Tibial nerve (tissue), 4 donors: ENCODE data around the gene CEP85L. TPM values are rescaled to one million over a fixed set of nuclear protein-coding genes. Genes with fewer than 3 reads are reported as not detected.

ENCODE experiments used
- DNase-seq, 2 donors: peaks; one replicate each; pipeline ENCODE4 v3.0.0-alpha.2; 2019; ENCODE audit warnings: low spot score in 2 of 2
- H3K27ac ChIP-seq, 4 donors: fragments of 200-600 bp; sonication (generic) in 3 of 4; one replicate each; pipeline ENCODE4 v1.5.1; 2017 to 2019; ENCODE audit warnings: mild to moderate bottlenecking in 1 of 4
- H3K27me3 ChIP-seq, 2 donors: fragments of 200-600 bp; sonication (generic) in 1 of 2; one replicate each; pipeline versions ENCODE4 v1.5.1 to v1.6.0; 2017 to 2019
- H3K36me3 ChIP-seq, 3 donors: fragments of 200-600 bp; sonication (generic); one replicate each; pipeline ENCODE4 v1.5.1; 2018 to 2019
- H3K4me1 ChIP-seq, 4 donors: fragments of 200-600 bp; sonication (generic) in 3 of 4; one replicate each; pipeline ENCODE4 v1.5.1; 2017 to 2019
- H3K4me3 ChIP-seq, 4 donors: fragments of 200-600 bp; sonication (generic) in 3 of 4; one replicate each; pipeline ENCODE4 v1.5.1; 2017 to 2019; ENCODE audit warnings: mild to moderate bottlenecking in 1 of 4, moderate library complexity in 1 of 4
- H3K9me3 ChIP-seq, 4 donors: fragments of 200-600 bp; sonication (generic) in 3 of 4; one replicate each; pipeline ENCODE4 v1.5.1; 2017 to 2019
- EP300 ChIP-seq, 2 donors: sonication (generic); formaldehyde crosslinking; IDR thresholded peaks; one replicate each; pipeline ENCODE4 v1.6.1; 2017; ENCODE audit warnings: antibody characterized with exemption in 2 of 2, mild to moderate bottlenecking in 1 of 2
- POLR2A ChIP-seq, 2 donors: fragments of 450-650 bp; IDR thresholded peaks; one replicate each; pipeline ENCODE4 v1.6.1; 2017; ENCODE audit warnings: antibody characterized with exemption in 2 of 2, mild to moderate bottlenecking in 2 of 2, moderate library complexity in 2 of 2
- WGBS, 2 donors: methylation state at CpG; one replicate each; pipeline ENCODE4 v1.1.5; 2018; 5-methylcytosine and 5-hydroxymethylcytosine counted together
- total RNA-seq, 4 donors: library from RNA; depleted of rRNA; stranded (reverse); fragments of >200 nt; gene quantifications; one replicate each; pipeline ENCODE4 v1.1.0, GENCODE V29; 2016
- TF ChIP-seq, protein P1 (sequence below), 5 experiments: fragments of 200-600 bp in 3 of 5; fragments of 450-650 bp in 2 of 5; sonication (generic) in 3 of 5; IDR thresholded peaks; one replicate each; pipeline ENCODE4 v1.5.1; 2016 to 2019; ENCODE audit warnings: antibody characterized with exemption in 5 of 5, mild to moderate bottlenecking in 3 of 5, moderate library complexity in 2 of 5

CEP85L gene
- total RNA-seq, 4 donors from 2014 or later, result 26.7 to 47.4 (median 37.8) TPM

DNA sequence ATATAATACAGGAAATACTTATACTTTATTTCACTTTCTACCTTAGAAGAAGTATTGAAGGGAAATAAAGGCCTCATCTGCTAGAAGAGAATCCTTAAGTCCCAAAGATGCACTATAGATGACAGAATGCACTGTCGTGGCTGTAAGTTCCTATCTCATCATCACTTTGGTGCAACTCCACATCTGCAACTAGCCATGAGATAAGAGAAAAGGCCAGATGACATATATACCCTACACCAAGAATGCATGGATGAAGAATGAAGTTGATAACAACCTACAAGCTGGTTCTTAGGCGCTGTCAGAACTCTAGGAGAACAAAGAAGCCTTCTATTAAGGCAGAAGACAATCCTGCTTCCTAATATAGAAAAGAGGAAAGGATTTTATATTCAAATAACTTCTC, 114.9 kb downstream of the CEP85L start:
- Histone ChIP-seq H3K27ac (no peak overlapping the region), H3K4me3 (no peak overlapping the region), H3K9me3 (no peaks in the 10 kb centered on the region), H3K27me3 (no peaks in the 10 kb centered on the region), H3K36me3 (peaks cover 0 to 8% (median 0%) of the 10 kb centered on the region in 3 donors), H3K4me1 (peaks cover 0 to 19% (median 7%) of the 10 kb centered on the region in 4 donors)
- WGBS, 2 donors, result 63 to 73% methylated on average over 2 of the region's 2 CpGs
- no peak for DNase-seq
- TF ChIP-seq POLR2A (IDR thresholded peaks at IDR 0.05), result no peak
- no peak for TF ChIP-seq EP300 (IDR thresholded peaks at IDR 0.05)
- TF ChIP-seq, protein P1, sequence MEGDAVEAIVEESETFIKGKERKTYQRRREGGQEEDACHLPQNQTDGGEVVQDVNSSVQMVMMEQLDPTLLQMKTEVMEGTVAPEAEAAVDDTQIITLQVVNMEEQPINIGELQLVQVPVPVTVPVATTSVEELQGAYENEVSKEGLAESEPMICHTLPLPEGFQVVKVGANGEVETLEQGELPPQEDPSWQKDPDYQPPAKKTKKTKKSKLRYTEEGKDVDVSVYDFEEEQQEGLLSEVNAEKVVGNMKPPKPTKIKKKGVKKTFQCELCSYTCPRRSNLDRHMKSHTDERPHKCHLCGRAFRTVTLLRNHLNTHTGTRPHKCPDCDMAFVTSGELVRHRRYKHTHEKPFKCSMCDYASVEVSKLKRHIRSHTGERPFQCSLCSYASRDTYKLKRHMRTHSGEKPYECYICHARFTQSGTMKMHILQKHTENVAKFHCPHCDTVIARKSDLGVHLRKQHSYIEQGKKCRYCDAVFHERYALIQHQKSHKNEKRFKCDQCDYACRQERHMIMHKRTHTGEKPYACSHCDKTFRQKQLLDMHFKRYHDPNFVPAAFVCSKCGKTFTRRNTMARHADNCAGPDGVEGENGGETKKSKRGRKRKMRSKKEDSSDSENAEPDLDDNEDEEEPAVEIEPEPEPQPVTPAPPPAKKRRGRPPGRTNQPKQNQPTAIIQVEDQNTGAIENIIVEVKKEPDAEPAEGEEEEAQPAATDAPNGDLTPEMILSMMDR (IDR thresholded peaks at IDR 0.05), result no peak

DNA sequence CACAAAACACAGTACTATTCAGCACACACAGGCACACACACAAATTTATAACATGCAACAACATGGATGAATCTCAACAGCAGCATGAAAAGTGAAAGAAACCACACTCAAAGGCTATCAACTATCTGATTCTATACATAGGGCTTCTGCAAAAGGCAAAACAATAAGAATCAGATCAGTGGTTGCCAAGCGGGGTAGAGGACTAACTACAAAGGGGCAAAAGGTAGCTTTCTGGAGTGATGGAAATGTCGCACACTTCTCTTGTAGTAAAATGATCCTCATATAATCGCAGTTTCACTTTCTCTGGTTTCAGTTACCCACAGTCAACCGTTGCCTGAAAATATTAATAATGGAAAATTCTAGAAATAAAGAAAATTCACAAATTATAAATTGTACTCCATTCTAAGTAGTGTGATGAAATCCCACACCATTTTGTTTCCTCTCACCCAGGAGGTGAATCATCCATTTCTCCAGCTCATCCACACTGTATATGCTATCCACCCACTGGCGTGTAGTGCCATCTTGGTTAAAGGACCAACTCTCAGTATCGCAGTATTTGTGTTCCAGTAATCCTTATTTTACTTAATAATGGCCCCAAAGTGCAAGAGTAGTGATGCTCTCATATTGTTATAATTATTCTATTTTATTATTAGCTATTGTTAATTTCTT, 116.1 kb downstream of the CEP85L start:
- 91 to 95% methylated on average over 6 of the region's 6 CpGs for WGBS, 2 donors
- H3K36me3 ChIP-seq, result peaks cover 0 to 8% (median 0%) of the 10 kb centered on the region in 3 donors
- peaks cover 0 to 19% (median 7%) of the 10 kb centered on the region in 4 donors for H3K4me1 ChIP-seq
- no peak overlapping the region for H3K27ac ChIP-seq
- DNase-seq, result no peak
- peaks cover 0 to 6% (median 3%) of the 10 kb centered on the region in 4 donors for H3K9me3 ChIP-seq
- no peak overlapping the region for H3K4me3 ChIP-seq
- TF ChIP-seq EP300 (IDR thresholded peaks at IDR 0.05), result no peak
- TF ChIP-seq POLR2A (IDR thresholded peaks at IDR 0.05), result no peak
- TF ChIP-seq, protein P1 (IDR thresholded peaks at IDR 0.05), result no peak
- no peaks in the 10 kb centered on the region for H3K27me3 ChIP-seq

DNA sequence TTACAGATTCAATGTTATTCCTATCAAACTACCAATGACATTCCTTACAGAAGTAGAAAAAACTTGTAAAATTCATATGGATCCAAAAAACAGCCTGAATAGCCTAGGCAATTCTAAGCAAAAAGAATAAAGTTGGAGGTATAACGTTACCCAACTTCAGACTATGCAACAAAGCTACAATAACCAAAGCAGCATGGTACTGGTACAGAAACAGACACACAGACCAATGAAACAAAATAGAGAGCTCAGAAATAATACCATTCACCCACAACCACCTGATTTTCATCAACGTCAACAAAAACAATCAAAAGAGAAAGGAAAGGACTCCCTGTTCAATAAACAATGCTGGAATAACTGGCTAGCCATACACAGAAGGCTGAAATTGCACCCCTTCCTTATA, 120.4 kb downstream of the CEP85L start:
- no peak overlapping the region for H3K4me3 ChIP-seq
- 95 to 97% methylated on average over 2 of the region's 2 CpGs for WGBS, 2 donors

GRCh38 chr6:118529756-118530155, 121.6 kb downstream of the CEP85L start:
- Histone ChIP-seq H3K27me3 (no peaks in the 10 kb centered on the region), H3K4me1 (peaks cover 0 to 28% (median 0%) of the 10 kb centered on the region in 4 donors), H3K27ac (no peak overlapping the region), H3K4me3 (no peak overlapping the region), H3K9me3 (peaks cover 0 to 6% (median 3%) of the 10 kb centered on the region in 4 donors), H3K36me3 (peaks cover 0 to 5% (median 0%) of the 10 kb centered on the region in 3 donors)
- 94 to 95% methylated on average over 2 of the region's 2 CpGs for WGBS, 2 donors
- DNase-seq, result no peak
- TF ChIP-seq, protein P1 (IDR thresholded peaks at IDR 0.05), result no peak
- TF ChIP-seq POLR2A (IDR thresholded peaks at IDR 0.05) (no peak), EP300 (IDR thresholded peaks at IDR 0.05) (no peak)

More for the DNA sequence above, 120.4 kb downstream of the CEP85L start:
- Histone ChIP-seq H3K36me3 (peaks cover 0 to 8% (median 0%) of the 10 kb centered on the region in 3 donors), H3K27ac (no peak overlapping the region), H3K9me3 (peaks cover 0 to 6% (median 3%) of the 10 kb centered on the region in 4 donors), H3K4me1 (peaks cover 0 to 21% (median 0%) of the 10 kb centered on the region in 4 donors), H3K27me3 (no peaks in the 10 kb centered on the region)
- no peak for DNase-seq
- no peak for TF ChIP-seq POLR2A (IDR thresholded peaks at IDR 0.05)
- no peak for TF ChIP-seq EP300 (IDR thresholded peaks at IDR 0.05)
- TF ChIP-seq, protein P1 (IDR thresholded peaks at IDR 0.05), result no peak

DNA sequence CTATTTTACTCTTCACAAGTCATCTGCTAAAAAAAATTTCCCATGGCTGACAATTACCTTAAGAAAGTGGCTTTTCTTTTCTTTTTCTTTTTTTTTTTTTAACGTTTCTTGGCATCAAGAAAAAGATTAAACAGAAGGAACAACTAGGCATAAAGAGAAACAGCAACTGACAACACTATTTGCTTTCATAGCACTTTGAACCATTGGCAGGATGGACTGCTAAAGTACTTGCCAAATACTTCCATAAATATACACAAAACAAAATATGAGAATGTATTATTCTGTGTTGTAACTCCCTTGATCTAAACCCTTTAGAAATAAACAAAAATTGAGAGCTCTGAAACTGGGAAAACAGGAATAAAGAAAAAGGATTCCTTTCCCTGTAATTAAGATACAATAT, 123.3 kb downstream of the CEP85L start:
- H3K27ac ChIP-seq, result peak overlapping the region in 1 of 4 donors; percentile 37
- H3K4me1 ChIP-seq, result peaks cover 0 to 32% (median 0%) of the 10 kb centered on the region in 4 donors
- TF ChIP-seq, protein P1 (IDR thresholded peaks at IDR 0.05), result no peak
- no peak for TF ChIP-seq EP300 (IDR thresholded peaks at IDR 0.05)
- no peak for TF ChIP-seq POLR2A (IDR thresholded peaks at IDR 0.05)
- peaks cover 0 to 6% (median 3%) of the 10 kb centered on the region in 4 donors for H3K9me3 ChIP-seq
- no peaks in the 10 kb centered on the region for H3K27me3 ChIP-seq
- peaks cover 0 to 5% (median 0%) of the 10 kb centered on the region in 3 donors for H3K36me3 ChIP-seq
- WGBS, 2 donors, result 8 to 21% methylated on average over 1 of the region's 1 CpG
- no peak for DNase-seq
- H3K4me3 ChIP-seq, result no peak overlapping the region
